HepG2 (cell line): ENCODE measurements around the gene KIF13A.

Source experiments
- CBX2 ChIP-seq, 2 experiments: fragments of 200-600 bp in 1 of 2; sonication (generic); formaldehyde crosslinking in 1 of 2; IDR thresholded peaks; 2 replicates each; pipeline versions ENCODE4 v1.7.0 to v1.8.1; 2018 to 2022; ENCODE audit warnings: low read depth in 2 of 2, low read length in 1 of 2, mild to moderate bottlenecking in 1 of 2, missing genetic modification reagents in 1 of 2
- CREB1 ChIP-seq, 2 experiments: fragments of 450-650 bp in 1 of 2; IDR thresholded peaks; 2 replicates each; pipeline ENCODE4 v1.6.1; 2016 to 2017; ENCODE audit warnings: control low read depth in 1 of 2, mild to moderate bottlenecking in 1 of 2, missing compliant biosample characterization in 1 of 2, missing genetic modification characterization in 1 of 2
- CTCF ChIP-seq: sonication (generic); formaldehyde crosslinking; IDR thresholded peaks from 2 replicates; pipeline ENCODE4 v1.5.0; 2020; ENCODE audit warnings: mild to moderate bottlenecking, missing genetic modification reagents, moderate library complexity
- DPF2 ChIP-seq: sonication (generic); formaldehyde crosslinking; IDR thresholded peaks from 2 replicates; pipeline ENCODE4 v1.4.0; 2020; ENCODE audit warnings: mild to moderate bottlenecking, low read depth, missing genetic modification reagents, borderline replicate concordance
- ZNF768 ChIP-seq: sonication (generic); formaldehyde crosslinking; IDR thresholded peaks from 2 replicates; pipeline ENCODE4 v1.4.0; 2020; ENCODE audit warnings: missing genetic modification reagents

GRCh38 chr6:17790489-17790888 lies 196.9 kb downstream of the KIF13A start:
- TF ChIP-seq CREB1 (IDR thresholded peaks at IDR 0.05), result no peak
- no peak for TF ChIP-seq CREB1 (CRISPR knock-in tag; IDR thresholded peaks at IDR 0.05)
- no peak for TF ChIP-seq ZNF768 (CRISPR knock-in tag)
- no peak for TF ChIP-seq CTCF (CRISPR knock-in tag)
- TF ChIP-seq CBX2 (IDR thresholded peaks at IDR 0.05; ENCODE audit: low read depth, low read length), result no peak
- no peak for TF ChIP-seq CBX2 (CRISPR knock-in tag; IDR thresholded peaks at IDR 0.05; ENCODE audit: low read depth)
- no peak for TF ChIP-seq DPF2 (CRISPR knock-in tag)
